Ureter (tissue), 1 donor: ENCODE measurements around the gene TBC1D3D. TPM values are rescaled to one million over a fixed set of nuclear protein-coding genes. Genes with fewer than 3 reads are reported as not detected.
"Not testable (repeated sequence)": the region's sequence is repeated elsewhere in the genome, so short reads cannot be mapped to it uniquely, and the experiment has no call there.

Experiments
- DNase-seq: peaks from one replicate; pipeline ENCODE4 v3.0.0-alpha.2; 2020; ENCODE audit warnings: low spot score
- total RNA-seq: library from RNA; stranded (reverse); gene quantifications from one replicate; pipeline ENCODE4 v1.2.4, GENCODE V29; 2023
- donor health status: DM: yes; HTN: yes; CAD: no.

Gene TBC1D3D
- total RNA-seq: 4.0 TPM

DNA sequence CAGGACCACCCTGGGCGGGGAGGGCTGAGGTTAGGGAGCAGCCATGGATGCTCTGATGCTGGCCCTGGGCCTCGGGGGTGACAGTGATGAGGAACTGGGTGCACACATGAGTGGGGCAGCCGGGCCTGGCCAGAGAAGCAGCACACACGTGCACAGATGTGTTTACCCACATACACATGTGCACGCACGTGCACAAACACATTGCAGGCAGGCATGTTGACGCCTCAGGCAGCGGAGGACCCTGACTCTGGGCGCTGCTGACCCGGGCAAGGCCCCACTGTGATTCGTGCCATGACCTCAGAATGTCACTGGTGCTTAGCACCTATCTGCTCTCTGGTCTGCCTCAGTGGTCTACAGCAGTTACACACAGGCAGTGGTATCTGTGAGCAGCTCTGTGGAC, at the start of gene TBC1D3D:
Gene TBC1D3D (plus strand): TSS at position 301 of the 400 bp plus-strand sequence. CDS start 1,585 bp downstream, outside the sequence.
- DNase-seq: not testable (repeated sequence)

- DNase-seq: not testable (repeated sequence)
These were observed 14.8 kb upstream of the TBC1D3D start, which contains the start of gene TBC1D3L for GRCh38 chr17:37988960-37989359. Gene TBC1D3L, minus strand, starts transcription at chr17:37989060. Its CDS starts 1,540 bp downstream, at chr17:37987520.

Other genes starting within 250 kb of the TBC1D3D start
- gene TBC1D3K, start 79.6 kb upstream of the TBC1D3D start, total RNA-seq: not detected
- 30.4 TPM for gene TBC1D3L, start 14.9 kb upstream of the TBC1D3D start, total RNA-seq
- gene TBC1D3C, start 64.7 kb downstream of the TBC1D3D start, total RNA-seq: not detected
- gene TBC1D3E, start 124.0 kb downstream of the TBC1D3D start, total RNA-seq: not detected
- gene TBC1D3, start 188.6 kb downstream of the TBC1D3D start, total RNA-seq: not detected